MM.1S (cell line): Measurements from ENCODE around the gene RYR2.

Source experiments
- CTCF ChIP-seq: fragments of 300-600 bp; sonication (generic); IDR thresholded peaks from 2 replicates; pipeline ENCODE4 v1.5.1; 2016; ENCODE audit warnings: antibody characterized with exemption, low read length, mixed read lengths
- EZH2 ChIP-seq: fragments of 300-600 bp; sonication (generic); optimal IDR thresholded peaks from 2 replicates; pipeline ENCODE3; 2017; ENCODE audit warnings: low read depth, mild to moderate bottlenecking, antibody characterized with exemption, low read length, mixed read lengths
- EZH2phosphoT487 ChIP-seq: fragments of 300-600 bp; sonication (generic); IDR thresholded peaks from 2 replicates; pipeline ENCODE4 v1.6.1; 2018; ENCODE audit warnings: antibody characterized with exemption, low read length

- TF ChIP-seq CTCF (no peak), EZH2 (no peak), EZH2phosphoT487 (no peak)
Measured at GRCh38 chr1:237701534-237701933, 659.5 kb downstream of the RYR2 start.
